ENCODE data around the gene PCID2.

PCID2 gene

GRCh38 chr13:113223070-113223469, 14.6 kb upstream of the PCID2 start:
- Histone ChIP-seq H3K9me3 (no peaks in the 10 kb centered on the region), H3K4me1 (peaks cover 13% of the 10 kb centered on the region; the same call in 1 of the 2 replicates), H3K27me3 (no peaks in the 10 kb centered on the region), H3K36me3 (peaks cover 63% of the 10 kb centered on the region), H3K4me3 (ENCODE audit: low read depth, low read length) (no peak overlapping the region)
- DNase-seq = no peak
- no peak for TF ChIP-seq CTCF (IDR thresholded peaks at IDR 0.05; ENCODE audit: low read depth, low read length)

GRCh38 chr13:113220877-113221276, 12.4 kb upstream of the PCID2 start:
- H3K9me3 ChIP-seq = no peaks in the 10 kb centered on the region
- peak; percentile 63 for TF ChIP-seq CTCF (IDR thresholded peaks at IDR 0.05; ENCODE audit: low read depth, low read length)
- H3K27me3 ChIP-seq = no peaks in the 10 kb centered on the region
- H3K36me3 ChIP-seq = peaks cover 48% of the 10 kb centered on the region
- H3K4me1 ChIP-seq = peaks cover 19% of the 10 kb centered on the region; the same call in 1 of the 2 replicates
- no peak overlapping the region for H3K4me3 ChIP-seq (ENCODE audit: low read depth, low read length)
- DNase-seq = peak; percentile 60

GRCh38 chr13:113220141-113220598, 11.7 kb upstream of the PCID2 start:
- Histone ChIP-seq H3K27me3 (no peaks in the 10 kb centered on the region), H3K9me3 (no peaks in the 10 kb centered on the region), H3K36me3 (peaks cover 41% of the 10 kb centered on the region), H3K4me1 (peaks cover 19% of the 10 kb centered on the region; the same call in 1 of the 2 replicates), H3K4me3 (ENCODE audit: low read depth, low read length) (no peak overlapping the region)
- TF ChIP-seq CTCF (IDR thresholded peaks at IDR 0.05; ENCODE audit: low read depth, low read length) = no peak
- peak; percentile 41 for DNase-seq

GRCh38 chr13:113219256-113219940, 10.9 kb upstream of the PCID2 start:
- no peak for TF ChIP-seq CTCF (IDR thresholded peaks at IDR 0.05; ENCODE audit: low read depth, low read length)
- Histone ChIP-seq H3K36me3 (peaks cover 35% of the 10 kb centered on the region), H3K4me3 (ENCODE audit: low read depth, low read length) (no peak overlapping the region), H3K9me3 (no peaks in the 10 kb centered on the region), H3K4me1 (peaks cover 19% of the 10 kb centered on the region; the same call in 1 of the 2 replicates), H3K27me3 (no peaks in the 10 kb centered on the region)
- DNase-seq = no peak

- DNase-seq = no peak
- peaks cover 35% of the 10 kb centered on the region for H3K36me3 ChIP-seq
- H3K4me1 ChIP-seq = peaks cover 19% of the 10 kb centered on the region; the same call in 1 of the 2 replicates
- no peaks in the 10 kb centered on the region for H3K9me3 ChIP-seq
- TF ChIP-seq CTCF (IDR thresholded peaks at IDR 0.05; ENCODE audit: low read depth, low read length) = no peak
- H3K4me3 ChIP-seq (ENCODE audit: low read depth, low read length) = no peak overlapping the region
- no peaks in the 10 kb centered on the region for H3K27me3 ChIP-seq
Measured at GRCh38 chr13:113218586-113218985, 10.1 kb upstream of the PCID2 start.

All from BE2C (cell line).